DMS79 (cell line): ENCODE data around the gene WNK4.

Source experiments
- DNase-seq: peaks from one replicate; lab custom pipeline; 2025; lab: John Stamatoyannopoulos, UW

The WNK4 gene

GRCh38 chr17:42841975-42842685, 61.7 kb downstream of the WNK4 start:
- DNase-seq = no peak

DNA sequence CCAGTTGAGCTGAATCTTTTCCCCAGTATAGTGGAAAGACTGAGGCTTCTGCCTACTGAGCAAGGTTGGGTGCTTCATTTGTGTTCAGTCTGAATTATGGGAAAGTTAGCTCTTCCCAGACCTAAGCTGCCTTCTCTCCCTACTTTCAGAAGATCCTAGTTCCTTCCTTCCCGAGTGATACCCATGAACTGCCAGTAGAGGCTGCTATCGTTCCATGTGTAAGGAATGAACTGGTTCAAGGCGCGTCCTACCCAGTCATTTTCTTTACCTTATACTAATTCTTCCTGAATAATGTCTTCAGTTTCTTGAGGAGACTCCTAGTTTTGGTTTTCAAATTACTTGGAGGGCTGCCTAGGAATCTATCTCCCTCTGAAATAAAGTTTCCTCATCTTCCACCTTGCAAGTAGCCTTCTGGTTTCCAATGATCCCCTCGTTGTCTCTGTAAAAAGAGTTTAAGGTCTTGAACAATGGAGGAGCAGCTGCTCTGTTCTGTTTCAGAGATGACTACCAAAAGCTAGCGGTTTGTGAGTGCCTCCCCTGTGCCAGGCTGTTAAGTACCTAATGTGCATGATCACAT, 63.0 kb downstream of the WNK4 start:
- no peak for DNase-seq

GRCh38 chr17:42844271-42844670, 63.9 kb downstream of the WNK4 start, which contains the start of gene AOC2:
AOC2 (plus strand) TSS chr17:42844580; CDS start chr17:42844627, 47 bp downstream.
- DNase-seq = no peak

GRCh38 chr17:42844761-42845555, 64.5 kb downstream of the WNK4 start:
- DNase-seq = no peak

GRCh38 chr17:42845556-42845917, 65.1 kb downstream of the WNK4 start:
- no peak for DNase-seq

- no peak for DNase-seq
These were observed 65.6 kb downstream of the WNK4 start for GRCh38 chr17:42845918-42846593.
